HG02610 (cell line): Measurements from ENCODE around the gene SLC27A2.
"Not testable (repeated sequence)": the region's sequence is repeated elsewhere in the genome, so short reads cannot be mapped to it uniquely, and the experiment has no call there.

Experiments
- ATAC-seq: cut with Tn5 transposase; IDR thresholded peaks from one replicate; pipeline ENCODE4 v1.9.1; 2021; ENCODE audit warnings: mild to moderate bottlenecking, moderate library complexity; ENCODE audit not compliant: unreplicated experiment

SLC27A2 gene

DNA sequence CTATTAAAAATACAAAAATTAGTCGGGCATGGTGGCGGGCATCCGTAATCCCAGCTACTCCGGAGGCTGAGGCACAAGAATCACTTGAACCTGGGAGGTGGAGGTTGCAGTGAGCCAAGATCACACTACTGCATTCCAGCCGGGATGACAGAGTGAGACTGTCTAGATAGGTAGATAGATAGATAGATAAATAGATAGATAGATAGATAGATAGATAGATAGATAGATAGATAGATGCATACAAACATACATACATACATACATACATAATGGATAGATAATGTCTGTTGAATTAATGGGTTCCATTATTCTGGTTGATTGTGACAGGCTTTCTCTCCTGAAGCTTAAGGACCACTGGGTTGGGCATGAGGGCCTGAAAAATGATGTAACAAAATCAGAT lies 6.8 kb downstream of the SLC27A2 start:
- not testable (repeated sequence) for ATAC-seq

DNA sequence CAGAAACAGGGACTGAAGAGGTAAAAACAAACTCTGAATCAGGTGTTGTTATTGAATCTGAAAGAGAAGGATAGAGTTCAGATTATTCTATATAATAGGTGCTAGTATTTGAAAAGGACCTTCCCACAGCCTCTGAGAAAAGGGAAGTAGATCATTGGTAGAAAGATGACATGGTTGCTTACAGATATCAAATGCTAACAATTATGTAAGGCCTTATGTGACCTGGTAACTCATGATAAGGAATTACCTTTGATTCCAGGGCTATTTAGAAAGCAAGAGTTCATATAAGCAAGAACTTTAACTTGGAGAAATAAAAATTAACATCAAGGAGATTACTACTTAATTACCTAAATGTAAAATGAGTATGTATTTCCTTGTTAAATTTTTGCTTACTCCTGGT lies 7.6 kb downstream of the SLC27A2 start:
- no peak for ATAC-seq

DNA sequence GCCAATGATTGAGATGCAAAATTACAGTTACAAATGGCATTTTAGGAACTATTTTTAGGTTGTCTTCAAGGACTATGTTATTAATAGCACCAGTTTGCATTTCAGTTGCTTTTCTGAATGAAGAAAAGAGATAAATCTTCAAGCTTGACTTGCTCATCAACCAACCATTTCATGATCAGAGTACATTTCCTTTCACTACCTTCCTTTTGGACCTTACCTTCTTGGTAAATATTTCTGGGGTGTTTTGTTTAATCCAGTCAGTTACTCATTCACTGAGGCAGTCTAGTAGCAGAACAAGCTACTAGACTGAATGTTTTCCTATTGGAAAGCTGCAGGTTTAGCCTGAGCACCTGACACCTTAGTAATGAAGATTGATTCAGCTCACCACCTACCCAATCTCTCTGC lies 8.2 kb downstream of the SLC27A2 start:
- ATAC-seq: peak; percentile 46

DNA sequence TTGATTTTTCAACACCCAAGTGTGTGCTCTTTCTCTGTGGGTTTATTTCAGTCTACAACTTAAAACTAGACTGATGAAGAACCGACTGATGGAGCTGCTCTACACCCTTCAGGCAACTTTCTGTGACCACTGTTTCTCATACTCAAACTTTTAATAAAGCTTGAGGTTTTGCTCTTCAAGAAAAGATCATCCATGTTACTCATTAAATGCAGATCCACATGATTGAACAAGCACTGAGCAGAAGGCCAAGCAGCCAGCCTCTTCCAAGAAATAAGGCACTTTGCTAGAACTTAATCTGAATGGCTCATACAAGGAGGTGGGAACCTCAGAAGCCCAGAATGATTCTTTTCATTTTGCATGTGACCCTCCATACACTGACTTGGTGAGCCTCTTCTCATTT lies 8.7 kb downstream of the SLC27A2 start:
- peak; percentile 47 for ATAC-seq

DNA sequence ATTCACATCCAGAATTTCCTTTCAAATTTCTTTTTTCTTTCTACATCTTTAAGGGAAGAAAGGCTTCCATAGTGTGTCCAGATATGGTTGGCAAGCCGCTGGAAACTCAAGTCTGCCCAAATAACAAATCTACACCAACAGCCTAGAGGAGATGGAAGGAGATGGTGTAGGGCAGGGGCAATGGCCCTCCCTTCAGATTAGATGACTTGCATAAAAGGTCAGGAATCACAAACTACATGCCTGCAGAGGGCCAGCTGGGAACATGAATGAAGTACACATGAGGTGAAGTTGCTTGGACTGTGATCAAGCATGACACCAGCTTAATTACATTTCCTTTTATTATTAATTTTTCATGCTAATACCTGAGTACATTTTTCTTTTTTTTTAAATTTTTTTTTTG lies 10.2 kb downstream of the SLC27A2 start:
- ATAC-seq: no peak

DNA sequence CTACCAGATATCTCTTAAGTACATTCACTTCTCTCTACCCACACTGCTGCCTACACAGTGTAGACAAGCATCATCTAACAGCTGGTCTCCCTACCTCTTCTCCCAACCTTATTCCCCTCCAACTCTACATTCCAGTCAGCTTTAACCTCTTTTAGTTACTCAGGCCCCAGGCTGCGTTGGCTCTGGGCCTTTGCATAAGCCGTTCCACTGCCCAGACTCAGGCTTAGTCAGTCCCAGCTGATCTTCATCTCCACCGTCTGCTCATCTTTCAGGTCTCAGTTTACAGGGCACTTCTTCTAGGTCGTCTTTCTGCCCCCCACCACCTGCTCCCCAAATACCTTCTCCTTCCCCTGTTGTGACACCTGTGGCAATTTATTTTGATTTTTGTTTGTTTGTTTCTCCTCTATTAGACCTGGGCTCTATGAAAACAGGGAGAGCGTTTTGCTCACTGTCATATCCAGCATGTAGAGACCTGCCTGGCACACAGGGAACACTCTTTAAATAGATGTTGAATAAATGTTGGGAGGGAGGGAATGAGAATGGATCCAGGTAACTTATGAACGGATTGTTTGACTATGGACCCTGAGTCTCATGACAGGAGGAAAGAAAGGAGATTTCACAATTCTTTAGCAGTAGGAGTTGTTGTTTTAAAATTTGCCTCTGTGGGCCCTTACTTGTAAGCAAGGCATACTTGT lies 11.1 kb downstream of the SLC27A2 start:
- no peak for ATAC-seq

DNA sequence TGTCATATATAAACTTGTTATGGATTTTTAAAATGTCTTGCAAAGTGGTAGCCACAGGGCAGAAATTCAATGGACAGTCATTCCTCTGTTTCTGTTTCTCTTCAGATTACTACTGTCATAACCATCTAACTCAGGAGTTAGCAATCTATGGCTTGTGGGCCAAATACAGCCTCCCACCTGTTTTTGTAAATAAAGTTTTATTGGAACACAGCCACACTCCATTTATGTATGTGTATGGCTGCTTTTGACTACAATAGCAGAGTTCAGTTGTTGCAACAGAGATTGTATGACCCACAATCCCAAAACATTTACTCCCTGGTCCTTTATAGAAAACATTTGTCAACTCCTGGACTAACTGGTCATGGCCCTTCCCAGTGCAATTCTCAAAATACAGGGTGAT lies 20.0 kb downstream of the SLC27A2 start:
- no peak for ATAC-seq

DNA sequence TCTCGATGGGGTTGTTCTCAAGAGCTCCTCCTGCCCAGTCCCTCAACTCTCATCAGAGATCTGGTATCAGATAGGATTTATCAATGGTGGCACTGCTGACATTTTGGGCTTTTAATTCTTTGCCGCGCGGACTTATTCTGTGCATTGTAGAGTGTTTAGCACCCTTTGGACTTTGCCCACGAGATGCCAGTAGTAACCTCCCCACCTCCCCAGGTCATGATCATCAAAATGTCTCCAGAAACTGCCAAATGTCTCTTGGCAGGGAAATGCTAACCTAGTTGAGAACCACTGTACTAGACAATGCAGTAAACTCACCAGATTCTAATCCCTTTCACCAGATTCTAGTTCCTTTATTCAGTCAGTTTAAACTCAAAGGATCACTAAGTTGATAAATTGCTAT lies 24.0 kb downstream of the SLC27A2 start:
- ATAC-seq: no peak

DNA sequence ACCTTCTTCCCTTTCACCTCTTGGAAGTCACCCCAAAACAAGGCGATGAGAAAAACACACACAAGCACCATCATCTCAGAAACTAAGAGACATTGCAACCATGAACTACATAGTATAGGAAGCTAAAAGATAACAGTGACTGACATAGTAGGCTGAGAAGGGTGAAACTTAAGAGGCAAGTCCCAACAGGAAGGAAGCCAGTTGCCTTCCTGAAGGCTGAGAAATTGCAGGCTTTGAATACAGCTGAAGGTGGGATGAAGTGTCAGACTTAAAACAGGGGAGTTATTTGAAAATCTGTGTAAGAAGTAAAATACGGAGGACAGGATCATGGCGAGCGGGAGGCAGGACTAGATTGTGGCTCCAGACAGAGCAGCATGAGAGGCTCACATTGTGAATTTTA lies 27.8 kb downstream of the SLC27A2 start:
- ATAC-seq: no peak

DNA sequence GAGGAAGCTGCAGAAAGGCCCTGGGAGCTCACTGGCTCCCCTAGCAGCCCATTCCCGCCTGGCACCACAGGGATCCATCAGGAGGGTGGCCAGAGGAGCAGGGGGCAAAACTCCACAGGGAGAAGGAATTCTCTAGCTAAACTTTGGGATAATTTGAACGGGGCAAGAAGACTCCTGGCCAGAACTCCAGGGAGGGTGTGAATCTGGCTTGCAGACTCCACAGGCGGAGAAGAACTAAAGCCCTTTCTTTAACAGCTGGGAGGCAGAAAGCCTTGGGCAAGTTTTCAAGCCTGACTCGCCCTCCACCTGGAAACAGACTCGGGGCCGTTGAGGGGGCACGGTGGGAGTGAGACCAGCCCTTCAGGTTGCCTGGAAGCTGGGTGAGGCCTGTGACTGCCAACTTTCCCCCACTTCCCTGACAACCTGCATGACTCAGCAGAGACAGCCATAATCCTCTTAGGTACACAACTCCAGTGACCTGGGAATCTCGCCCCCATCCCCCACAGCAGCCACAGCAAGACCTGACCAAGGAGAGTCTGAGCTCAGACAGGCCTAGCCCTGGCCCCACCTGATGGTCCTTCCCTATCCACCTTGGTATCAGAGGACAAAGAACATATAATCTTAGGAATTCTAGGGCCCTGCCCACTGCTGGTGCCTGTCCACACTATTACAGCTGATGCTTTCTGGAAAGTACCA lies 28.6 kb downstream of the SLC27A2 start:
- ATAC-seq: no peak

DNA sequence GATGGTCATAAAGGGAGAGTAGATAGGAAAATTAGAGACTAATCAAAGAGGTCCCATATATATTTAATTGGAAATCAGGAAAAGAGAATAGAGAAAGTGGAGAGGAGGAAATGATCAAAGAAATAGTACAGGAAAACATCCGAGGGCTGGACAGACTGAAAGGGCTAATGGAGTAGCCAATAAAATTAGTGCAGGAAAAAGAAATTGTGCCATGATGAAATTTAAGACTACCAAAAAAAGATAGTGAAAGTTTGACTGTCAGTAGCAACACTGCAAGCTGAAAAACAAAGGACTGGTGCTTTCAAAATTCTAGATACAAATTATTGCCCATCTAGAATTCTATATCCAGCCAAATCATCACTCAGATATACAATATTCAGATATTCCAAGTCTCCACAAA lies 36.3 kb downstream of the SLC27A2 start:
- ATAC-seq: no peak

DNA sequence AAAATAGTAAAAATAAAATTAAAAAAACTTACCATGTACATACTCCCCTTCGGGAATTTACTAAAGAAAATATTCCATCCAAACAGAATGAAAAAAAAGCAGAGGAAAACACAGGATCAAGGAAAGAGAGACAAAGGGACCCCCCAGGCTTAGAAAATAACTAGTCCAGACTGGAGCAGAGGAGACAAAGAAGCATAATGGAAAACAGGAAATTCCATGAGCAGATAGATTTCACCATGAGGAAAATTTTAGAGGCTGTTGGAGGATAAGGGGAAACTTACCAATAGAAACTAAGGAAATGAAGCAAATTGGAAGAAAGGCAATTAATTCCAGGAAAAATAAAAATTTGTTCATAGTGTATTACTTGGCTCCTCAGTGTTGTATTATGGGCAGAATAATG lies 36.7 kb downstream of the SLC27A2 start:
- no peak for ATAC-seq

DNA sequence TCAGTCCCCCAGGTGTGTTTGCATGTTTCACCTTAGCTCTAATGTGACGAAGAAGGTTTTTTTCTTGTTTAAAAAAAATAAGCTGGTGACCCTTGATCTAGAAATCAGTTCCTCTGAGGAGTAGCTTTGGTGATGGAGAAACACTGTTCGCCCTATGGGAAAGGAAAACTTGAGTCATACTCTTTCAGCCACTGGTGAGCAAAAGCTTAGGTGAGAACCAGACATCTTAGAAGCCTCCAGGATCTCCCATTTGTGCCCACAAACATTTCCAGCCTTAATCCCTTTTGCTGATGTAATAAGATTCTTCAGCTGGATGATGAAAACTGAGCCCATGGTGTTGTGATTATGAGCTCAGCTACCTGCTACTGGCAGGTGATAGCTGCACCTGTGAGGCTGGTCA lies 37.8 kb downstream of the SLC27A2 start:
- no peak for ATAC-seq

DNA sequence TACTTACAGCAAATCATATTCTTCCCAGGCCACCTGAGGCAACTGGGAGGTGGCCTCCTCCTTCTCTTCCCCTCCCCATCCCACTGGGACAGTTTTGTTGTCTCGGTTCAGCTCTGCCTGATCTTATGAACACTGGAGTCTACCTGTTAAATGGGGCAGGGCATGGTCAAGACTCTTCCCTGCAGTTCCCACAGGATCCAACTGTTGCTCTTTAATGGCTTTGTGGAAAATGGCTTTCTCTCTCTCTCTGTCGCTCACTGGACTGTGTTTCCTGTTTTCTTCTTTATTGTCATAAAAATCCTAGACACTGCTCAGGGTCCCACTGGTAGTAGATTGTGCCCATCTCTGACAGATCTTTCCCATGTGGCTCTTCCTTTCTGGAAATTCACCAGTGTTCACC lies 40.2 kb downstream of the SLC27A2 start:
- no peak for ATAC-seq

DNA sequence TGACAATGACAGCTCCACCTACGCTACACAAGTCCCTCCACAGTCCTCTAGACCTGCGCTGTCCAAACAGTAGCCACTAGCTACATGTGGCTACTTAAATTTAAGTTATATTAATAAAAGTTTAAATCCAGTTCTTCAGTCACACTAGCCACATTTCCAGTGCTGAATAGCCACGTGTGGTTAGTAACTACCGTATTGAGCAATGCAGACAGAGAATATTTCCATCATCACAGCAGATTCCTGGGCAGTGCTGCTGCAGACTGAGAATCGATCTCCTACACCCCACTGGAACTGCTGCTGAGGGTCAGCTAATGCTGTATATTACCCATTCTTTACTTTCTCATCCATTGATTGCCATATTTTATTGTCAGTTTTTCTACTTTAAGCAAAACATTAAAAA lies 42.6 kb downstream of the SLC27A2 start:
- ATAC-seq: no peak

DNA sequence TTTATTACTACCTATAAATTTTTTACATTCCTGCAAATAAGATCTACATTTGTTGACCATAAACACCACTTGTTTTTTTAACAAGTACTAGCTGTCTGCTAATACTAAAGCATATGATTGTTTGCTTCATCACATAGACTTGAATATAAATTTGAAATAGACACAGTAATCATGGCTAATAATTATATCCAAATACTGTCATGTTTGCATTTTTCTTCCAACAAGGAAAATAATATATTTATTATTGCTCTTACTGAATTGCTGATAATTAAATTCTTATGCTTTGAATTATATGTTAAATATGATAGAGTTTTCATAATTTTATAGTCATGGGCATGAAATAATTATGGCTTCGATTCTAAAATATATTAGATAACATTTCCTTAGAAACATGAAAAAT lies 43.1 kb downstream of the SLC27A2 start:
- no peak for ATAC-seq

DNA sequence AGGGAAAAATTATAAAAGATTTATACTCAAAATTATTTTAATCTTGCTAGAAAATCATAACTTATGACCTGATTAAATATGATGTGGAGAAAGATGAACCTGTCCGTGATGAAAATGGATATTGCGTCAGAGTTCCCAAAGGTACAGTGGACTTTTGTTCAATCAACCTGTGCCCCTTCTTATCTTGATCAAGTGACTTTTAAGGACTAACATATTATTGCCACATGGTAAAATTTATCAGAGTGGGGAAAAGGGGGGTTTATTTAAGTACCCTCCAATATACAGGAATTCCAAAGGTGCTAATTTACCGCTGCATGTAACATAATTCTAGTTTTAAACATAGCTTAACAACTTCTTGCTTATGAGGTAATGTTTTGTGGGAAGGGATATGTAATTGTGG lies 43.9 kb downstream of the SLC27A2 start:
- ATAC-seq: no peak

DNA sequence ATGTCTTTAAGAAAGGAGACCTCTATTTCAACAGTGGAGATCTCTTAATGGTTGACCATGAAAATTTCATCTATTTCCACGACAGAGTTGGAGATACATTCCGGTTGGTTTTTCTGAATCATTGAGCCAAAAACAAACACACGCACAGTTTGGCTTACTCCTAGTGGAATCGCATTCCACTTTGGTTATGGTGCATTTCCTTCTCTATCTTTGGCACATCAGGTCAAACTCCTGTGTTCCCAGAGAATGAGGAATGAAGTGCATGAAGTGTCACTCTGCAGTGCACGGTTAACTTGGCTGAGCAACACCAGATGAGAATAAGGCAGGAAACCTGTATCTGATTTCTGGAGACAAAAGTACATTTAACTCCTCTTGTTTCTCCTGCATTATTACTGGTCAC lies 45.1 kb downstream of the SLC27A2 start:
- no peak for ATAC-seq

DNA sequence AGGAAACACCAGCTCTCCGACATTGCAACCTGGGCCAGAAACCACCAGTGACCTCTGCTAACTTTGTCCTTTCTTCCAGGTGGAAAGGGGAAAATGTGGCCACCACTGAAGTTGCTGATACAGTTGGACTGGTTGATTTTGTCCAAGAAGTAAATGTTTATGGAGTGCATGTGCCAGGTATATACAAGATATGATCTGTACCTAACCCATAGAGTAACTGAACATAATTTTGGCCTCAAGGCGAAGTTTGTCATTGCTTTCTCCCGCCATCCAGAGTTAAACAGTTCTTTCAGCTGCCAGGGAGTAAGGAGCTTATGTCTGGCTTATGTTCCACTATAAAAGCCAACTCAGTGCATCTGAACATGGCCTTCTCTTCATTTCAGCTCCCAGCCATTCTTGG lies 46.9 kb downstream of the SLC27A2 start:
- ATAC-seq: no peak

DNA sequence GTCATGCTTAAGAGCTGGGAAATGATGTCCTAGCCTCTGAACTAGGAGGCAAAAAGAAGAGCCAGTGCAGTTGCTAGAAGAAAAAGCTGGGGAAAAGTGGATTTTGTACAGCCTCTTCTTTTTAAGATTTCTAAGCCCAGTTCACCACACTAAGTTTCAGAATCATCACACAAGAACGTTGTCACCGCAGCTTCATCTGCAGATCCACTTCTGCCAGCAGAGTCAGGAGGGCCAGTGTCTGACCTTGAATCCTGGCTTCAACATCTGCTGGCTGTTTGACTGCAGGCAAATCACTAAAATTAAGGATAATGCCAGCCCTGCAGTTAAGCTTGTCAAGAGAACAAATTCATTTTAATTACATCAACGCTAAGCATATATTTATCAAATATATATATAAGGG lies 47.3 kb downstream of the SLC27A2 start:
- ATAC-seq: no peak

DNA sequence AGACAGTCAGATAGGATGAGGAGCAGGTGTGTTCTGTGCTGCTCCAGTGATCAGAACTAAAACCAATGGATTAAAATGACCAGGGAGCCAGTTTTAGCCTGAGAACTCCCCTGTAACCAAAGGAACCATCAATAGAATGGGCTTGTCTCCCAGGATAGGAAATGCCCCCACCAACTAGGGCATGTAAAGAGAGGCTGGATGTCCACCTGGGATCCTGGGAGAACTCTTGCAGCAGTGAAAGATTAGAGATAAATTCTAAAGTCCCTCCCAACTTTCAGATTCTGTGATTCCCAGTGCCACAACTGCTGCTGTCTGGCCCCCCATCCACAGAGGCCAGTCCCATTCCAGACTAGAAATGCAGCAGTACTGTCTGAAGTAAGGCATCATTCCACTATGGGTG lies 49.8 kb downstream of the SLC27A2 start:
- ATAC-seq: no peak

DNA sequence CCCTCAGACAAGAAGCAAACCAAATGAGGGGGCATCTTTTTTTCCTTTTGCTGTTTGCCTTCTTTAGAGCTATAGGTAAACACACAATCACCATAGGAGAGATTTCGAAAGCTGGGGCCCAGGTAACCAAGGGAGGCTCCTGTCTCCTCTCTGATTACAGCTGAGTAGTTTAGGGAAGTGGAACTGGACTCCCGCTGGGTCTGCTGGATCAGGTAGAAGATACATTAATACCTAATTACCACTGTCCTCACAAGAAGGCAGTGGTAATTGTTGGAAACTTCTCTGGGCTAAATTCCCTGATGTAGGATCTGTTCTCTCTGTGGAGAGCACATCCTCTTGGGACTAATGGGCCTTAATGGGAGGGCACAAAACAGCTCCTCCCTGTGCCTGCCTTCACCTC lies 50.8 kb downstream of the SLC27A2 start:
- no peak for ATAC-seq

DNA sequence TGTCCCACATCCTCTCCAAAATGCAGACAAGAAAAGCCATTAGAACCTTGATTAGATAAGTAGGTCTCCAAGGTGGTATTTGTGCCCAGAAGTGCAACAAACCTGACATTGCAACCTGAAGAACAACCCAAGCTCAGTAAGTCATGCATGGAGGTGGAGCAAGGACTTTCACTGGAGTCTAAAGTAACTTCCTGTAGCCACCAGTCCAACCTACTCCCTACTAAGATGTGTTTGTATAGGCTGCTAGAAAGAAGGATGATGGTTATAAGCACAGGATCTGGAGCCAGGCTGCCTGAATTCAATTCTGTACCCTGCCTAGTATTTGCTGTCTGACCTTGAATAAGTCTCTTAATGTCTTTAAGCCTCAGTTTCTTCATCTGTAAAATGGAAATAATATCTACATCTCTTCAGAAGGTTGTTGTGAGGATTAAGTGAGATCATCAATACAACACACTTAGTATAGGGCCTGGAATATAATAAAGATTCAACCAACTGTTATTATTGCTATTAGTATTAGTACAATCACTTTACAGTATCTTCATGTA lies 51.3 kb downstream of the SLC27A2 start:
- ATAC-seq: no peak
